HG02623 (cell line): ENCODE results near the gene KMT2C.
"Not testable (repeated sequence)": the region's sequence is repeated elsewhere in the genome, so short reads cannot be mapped to it uniquely, and the experiment has no call there.

Experiments
- ATAC-seq: cut with Tn5 transposase; IDR thresholded peaks from one replicate; pipeline ENCODE4 v1.9.1; 2021; ENCODE audit warnings: moderate library complexity; ENCODE audit not compliant: unreplicated experiment

The KMT2C gene

DNA sequence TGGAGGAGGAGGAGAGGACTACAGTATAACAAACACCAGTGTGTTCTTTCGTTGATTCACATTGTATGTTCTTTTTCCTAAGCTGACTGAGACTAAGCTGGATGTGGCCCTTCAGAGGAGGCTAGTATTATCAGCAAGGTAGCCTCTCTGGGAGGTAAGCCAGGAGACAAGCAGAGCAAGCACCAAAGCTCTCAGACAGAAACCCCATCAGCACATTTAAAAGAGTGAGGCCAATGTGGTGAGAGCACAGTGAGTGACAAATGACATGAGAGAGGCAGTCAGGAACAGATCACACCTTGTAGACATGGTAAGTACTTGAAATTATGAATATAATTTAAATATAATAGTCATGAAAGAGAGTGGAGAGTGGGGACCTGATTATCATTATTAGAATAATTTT, 107.6 kb downstream of the KMT2C start:
- ATAC-seq, result no peak

DNA sequence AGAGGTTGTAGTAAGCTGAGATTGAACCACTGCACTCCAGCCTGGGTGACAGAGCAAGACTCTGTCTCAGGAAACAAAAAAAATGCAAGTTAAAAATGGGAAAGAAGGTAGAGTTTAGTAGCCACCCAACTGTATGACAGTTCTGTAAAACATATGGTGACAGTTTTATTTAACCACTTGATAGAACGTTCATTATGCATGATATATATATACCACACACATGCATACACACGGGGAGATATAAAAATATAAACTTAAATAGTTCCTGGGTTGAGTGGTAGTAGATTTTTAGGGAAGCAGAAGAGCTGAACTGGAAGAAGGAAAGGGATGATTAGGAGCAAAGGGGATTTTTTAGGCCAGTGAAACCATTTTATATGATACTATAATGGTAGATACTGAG, 120.0 kb downstream of the KMT2C start:
- ATAC-seq, result no peak

DNA sequence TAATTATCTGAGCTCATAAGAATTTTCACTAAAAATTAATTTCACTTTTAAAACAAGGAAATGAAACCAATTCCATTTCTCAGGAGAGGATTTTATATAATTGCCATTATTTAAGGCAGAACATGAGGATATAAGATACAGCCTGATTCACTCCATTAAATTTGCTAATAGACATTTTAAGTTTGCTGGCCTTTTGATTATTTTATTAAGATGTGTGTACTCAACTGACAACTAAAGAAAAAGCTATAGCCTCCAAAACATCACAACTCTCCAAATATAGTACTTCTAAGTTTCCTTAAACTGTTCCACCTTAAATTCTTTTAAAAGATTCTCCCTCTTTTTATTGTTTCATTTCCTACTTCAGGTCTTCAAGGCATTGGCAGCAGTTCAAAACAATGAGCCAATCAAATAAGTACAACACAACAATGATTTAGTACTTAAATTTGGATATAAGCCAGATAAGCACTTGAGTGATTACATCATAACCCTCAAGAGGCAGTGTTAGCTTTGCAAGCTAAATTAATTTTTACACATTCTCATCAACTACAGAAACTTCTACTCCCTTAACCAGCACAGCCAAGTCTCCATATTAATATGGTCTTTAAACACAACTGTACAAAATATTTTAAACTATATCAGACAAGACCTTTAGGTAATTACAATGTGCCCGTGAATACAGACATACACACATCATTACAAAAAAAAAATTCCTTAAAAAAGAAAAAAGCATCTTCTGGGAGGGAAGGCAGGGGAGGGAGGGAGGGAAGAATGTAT, 121.8 kb downstream of the KMT2C start:
- no peak for ATAC-seq

DNA sequence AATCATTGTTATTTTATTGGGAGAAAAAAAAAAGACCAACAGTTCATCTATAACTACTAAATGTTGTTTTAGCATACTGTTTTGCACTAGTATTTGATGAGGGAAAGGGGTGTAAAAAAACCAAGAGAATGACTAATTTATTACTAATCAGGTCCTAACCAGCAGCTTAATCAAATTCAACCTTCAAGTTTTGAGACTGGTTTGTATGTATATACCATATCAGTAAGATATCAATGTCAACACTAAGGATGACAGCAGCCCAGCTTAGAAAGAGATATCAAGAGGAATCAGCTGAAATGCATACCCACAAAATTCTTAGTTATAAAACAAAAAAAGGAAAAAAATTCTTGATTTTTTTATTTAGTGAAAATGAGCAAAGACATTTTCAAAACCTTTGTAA, 122.6 kb downstream of the KMT2C start:
- ATAC-seq, result no peak

DNA sequence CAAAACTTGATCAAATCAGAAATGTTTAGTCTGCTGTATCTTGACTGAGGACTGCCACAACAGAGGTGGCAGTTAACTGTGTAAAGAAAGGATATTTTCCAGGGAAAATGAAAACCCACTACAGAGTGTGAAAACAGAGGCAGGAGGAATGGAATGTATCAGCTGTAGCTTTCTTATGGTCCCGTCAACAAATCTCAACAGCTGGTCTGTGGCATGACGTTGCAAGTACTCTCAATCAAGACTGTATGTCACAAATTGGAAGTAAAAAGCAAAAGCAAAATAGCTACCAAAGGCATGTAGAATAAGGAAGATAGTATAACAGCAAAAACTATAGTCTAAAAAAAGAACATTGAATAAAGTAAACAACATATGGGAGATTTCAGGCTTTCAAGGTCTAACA, 123.5 kb downstream of the KMT2C start:
- ATAC-seq, result no peak

DNA sequence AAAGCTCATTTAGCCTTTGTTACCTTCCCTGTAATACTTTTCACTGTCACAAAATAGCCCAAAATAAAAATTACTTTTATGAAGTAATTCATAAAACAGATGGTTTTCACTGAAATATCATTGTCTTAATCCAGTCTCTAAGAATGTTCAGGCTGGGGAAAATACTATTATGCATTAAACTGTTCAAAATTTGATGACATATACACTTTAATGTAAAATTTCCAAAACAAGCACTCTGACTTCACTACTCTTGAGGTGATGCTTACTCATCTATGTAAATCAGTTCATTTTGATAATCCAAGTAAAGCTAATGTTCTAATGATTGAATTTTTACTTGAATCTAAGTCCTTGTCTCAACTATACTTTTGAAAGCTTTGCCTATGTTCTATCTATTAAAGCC, 127.9 kb downstream of the KMT2C start:
- no peak for ATAC-seq

DNA sequence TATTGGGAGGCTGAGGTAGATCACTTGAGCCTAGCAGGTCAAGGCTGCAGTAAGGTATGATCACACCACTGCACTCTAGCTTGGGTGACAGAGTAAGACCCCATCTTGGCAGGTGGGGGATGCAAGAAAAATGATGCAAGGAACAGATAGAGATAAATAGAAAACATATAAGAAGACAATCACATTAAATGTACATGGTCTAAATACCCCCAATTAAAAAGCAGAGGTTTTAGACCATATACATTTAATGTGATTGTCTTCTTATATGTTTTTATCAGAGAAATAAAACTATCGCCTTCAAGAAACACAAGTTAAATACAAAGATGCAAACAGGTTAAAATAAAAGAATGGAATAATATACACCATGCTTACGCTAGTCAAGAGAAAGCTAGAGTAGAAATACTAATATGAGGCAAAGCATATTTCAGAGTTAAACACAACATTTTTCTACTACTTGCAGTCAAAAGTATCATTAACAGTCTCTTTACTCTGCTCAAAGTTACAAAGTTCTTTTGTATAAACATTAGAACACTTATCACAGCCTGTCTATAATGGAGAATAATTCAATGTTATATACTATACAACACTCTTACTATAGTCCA, 136.2 kb downstream of the KMT2C start:
- not testable (repeated sequence) for ATAC-seq

DNA sequence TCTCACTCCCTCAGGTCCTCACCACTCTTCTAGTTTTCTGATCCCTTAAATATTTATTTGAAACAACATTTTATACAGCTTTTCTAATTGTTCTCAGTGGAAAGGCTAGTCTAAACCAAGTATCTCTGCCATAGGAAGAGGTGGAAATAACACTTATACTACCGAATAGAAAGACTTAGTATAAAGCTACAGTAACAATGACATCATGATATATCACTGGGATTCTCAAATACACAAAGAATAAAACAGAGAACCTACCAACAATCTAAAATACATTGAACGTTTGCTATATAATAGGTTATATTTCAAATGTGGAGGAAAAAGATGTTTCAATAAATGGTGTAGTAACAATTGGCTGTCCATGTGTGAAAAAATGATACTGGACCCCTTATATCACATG, 142.9 kb downstream of the KMT2C start:
- ATAC-seq, result no peak

DNA sequence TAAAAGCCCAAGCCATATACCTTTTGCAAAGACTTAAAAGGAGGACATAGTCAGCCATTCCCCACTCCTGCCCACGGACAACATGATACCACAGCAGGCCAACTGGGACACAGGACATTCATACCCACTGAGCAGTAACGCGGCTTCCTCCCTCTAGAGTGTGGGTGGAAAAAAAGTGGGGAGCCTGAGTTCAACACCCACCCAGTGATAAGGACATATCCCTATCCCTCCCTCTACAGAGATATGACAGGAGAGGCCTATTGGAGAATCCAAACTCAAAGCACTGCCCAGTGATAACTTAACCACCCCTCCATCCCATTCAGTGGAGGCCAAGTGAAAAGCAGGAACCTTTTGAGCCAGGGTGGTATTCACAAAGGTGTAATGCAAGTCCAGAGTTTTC, 148.8 kb downstream of the KMT2C start:
- ATAC-seq, result not testable (repeated sequence)

DNA sequence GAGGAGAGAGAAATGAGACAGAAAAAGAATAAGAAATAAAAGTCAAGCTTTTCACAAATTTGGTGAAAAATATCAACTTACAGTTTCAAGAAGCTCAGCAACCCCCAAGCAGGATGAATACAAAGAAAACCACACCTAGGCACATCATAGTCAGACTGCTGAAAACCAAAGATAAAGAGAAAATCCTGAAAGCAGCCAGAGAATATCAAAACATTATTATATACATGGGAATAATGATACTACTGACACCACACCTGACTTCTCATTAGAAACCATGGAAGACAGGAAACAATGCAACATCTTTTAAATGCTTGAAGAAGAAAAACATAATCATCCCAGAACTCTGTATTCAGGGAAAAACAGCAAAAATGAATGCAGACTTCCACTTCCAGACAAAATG, 149.6 kb downstream of the KMT2C start:
- ATAC-seq, result not testable (repeated sequence)

DNA sequence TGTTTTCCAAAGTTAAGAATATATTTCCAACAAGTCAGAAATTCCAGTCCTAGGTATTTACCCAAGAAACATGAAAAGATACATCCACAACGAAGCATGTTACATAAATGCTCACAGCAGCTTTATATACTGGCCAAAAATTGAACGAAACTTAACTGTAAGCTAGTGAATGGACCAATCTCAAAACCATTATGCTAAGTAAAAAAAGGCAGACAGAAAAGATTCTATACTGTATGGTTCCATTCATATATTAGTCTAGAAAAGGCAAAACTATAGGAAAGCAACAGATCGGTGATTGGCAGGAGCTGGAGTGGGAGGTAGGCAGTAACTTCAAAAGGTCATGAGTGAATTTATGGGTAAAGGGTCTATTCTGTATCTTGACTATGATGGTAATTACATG, 150.8 kb downstream of the KMT2C start:
- ATAC-seq, result not testable (repeated sequence)

DNA sequence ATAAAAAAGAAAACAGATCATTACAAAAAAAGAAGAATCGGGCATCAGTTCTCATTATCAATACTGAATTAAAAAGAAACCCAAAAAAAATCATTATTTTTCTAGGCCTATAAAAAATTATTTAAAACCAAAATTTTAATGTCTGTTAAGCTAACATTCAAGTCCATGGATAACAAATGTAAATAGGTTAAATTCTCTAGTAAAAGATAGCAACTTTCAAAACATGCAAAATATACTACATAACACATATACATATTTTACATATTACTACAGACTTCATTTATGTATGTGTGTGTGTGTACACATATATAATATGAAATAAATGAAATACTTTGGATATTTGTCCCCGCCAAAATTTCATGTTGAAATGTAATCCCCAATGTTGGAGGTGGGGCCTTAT, 158.1 kb downstream of the KMT2C start:
- not testable (repeated sequence) for ATAC-seq

DNA sequence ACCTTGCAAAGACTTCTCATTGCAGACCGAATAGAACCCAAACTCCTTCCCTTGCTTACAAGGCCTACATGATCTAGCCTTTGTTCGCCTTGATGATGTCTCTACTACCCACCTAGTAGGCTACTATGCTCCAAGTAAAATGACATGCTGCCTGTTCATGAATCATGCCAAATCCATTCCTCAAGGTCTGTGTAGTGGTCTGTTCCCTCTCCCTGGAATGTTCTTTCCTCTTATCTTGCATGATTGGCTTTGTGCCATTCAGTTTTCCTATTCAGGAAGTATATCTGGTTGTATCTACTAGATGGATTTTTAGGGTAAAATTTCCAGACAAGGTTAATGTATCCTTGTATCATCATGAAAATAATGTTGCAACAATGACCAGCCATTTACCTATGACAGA, 165.4 kb downstream of the KMT2C start:
- not testable (repeated sequence) for ATAC-seq

DNA sequence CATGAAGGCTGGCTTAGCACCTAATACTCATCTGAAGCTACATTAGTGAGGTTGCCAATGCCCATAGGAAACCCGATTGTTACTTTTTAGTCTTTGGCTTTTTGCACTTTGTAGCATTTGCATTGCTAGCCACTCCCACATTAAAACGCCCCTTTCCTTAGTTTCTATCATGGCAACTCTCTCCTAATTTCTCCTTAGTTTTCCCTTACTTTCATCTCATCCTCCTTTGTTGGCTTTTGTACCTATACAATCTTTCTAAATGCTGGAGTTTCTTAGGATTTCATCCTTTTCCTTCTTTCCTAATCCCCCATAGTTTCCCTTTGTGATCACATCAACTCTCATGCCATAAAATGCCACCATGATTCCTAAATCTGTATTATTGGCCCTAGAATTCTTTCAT, 168.9 kb downstream of the KMT2C start:
- ATAC-seq, result not testable (repeated sequence)

DNA sequence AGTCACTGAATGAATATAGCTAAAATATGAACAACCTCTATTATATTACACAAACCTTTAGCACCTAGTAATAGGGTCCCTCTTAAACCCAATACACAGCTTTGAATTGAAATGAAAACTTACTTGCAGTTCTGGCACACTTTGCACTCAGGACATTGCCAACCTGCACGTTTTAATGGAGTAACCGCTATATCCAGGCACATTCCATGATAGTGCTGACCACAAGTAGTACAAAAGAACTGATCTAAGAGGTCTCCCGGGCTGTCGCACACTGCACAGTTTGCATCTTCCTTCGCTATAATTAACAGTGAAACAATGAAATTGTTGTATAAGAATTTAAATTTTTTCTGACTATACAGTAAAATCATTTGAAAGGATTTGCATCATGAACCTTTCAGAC, 170.9 kb downstream of the KMT2C start:
- not testable (repeated sequence) for ATAC-seq

DNA sequence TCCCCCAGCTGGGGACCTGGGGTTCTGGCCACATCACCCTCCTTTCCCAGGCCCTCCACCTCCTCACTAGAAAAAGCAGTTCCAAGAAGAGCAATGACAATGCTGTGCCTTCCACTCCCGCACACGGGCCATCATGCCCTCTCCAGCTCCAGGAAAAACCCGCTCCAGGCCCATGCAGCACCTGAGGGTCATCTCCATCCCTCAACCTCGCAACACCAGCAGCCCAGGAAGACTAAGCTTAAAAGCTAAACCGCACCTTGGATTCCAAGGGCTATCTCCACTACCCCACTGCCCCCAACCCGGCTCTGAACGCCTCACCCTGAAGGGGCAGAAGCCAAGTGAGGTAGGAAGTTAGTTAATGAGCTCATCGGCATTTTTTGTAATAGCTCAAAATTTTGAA, 173.7 kb downstream of the KMT2C start:
- not testable (repeated sequence) for ATAC-seq

DNA sequence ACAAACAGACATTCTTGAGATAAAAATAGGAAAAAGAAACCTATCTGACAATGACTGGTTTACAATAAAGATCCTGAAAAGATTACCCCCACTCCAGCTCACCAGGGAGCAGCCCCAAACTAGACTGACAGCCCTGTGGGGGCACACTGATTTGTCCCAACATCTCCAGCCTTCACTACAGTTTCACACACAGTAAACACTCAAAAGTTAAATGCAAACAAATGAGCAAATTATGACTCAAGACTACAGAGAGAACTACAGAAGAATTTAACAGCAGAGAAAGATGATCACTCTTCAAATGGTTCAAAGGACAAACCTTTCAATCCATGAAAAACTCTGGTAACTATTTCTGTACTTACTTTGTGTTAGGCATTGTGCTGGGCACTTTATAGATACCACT, 176.2 kb downstream of the KMT2C start:
- not testable (repeated sequence) for ATAC-seq

DNA sequence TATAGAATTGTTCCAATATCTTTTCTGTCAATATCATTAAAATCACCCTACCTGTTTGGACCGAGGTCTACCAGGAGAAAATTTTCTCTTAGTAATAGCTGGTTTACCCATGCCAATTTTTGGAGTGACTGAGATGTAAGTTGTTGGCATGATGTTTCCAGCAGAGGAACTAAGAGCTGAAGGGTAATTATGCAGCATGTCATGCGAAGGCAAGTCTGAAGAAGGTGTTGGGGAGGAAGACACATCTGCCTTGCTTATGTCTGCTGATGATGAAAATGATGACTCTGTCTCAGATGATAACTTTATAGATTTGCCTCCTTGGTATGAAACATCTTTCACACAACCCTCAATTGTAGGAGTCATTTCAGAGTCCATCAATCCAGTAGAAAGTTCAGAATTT, 188.0 kb downstream of the KMT2C start:
- ATAC-seq, result not testable (repeated sequence)

DNA sequence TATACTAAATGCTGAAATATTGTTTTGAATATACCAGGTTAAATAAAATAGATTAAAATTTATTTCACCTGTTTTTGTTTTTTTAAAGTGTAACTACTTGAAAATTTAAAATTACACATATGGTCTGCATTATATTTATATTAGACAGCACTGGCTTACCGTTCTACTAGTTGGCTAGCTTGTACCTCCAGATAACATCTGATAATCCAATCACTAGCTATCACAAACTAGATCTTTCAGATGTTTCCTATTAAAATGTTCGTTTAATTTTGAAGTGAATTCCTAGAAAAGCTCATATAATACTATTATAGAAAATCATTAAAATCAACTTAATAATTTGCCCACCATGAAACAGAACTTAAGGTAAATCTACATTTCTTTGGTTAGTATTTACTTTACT, 190.4 kb downstream of the KMT2C start:
- not testable (repeated sequence) for ATAC-seq

DNA sequence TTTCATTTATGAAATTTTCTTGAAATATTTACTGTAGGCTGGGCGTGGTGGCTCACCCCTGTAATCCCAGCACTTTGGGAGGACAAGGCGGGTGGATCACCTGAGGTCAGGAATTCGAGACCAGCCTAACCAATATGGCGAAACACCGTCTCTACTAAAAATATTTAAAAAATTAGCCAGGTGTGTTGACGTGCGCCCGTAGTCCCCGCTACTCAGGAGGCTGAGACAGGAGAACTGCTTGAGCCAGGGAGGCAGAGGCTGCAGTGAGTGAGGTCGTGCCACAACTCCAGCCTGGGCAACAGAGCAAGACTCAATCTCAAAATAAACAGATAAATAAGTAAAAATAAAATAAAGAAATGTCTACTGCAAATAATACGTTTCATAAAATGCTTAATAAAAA, 192.3 kb downstream of the KMT2C start:
- not testable (repeated sequence) for ATAC-seq

DNA sequence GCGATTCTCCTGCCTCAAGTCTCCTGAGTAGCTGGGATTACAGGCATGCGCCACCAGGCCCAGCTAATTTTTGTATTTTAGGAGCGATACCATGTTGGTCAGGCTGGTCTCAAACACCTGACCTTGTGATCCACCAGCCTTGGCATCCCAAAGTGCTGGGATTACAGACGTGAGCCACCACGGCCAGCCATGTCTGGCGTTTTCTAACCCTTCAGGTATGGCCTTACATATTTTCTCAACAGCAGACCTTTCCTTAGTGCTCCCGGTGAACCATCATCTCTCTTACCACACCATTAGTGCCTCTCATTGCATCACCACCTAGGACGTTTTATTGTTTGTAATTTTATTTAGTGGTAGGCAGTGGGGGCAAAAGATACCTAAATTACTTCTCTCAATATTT, 194.5 kb downstream of the KMT2C start:
- ATAC-seq, result not testable (repeated sequence)

DNA sequence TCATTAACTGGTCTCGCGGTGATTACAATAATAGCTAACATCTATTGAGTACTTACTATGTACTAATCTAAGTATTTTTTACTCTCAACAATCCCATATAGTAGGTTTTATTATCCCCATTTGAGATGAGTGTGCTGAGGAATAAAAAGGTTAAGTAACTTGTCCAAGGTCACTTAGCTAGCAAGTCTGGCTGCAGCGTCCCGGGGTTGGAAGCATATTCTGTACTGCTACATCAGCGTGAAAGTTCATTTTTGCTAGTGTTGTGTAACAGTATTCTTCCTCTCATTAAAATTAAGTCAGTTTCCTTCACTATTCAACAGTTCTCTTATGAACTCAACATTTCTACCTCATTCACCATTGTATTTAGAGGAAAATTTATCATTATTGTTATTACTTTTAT, 199.5 kb downstream of the KMT2C start:
- not testable (repeated sequence) for ATAC-seq

DNA sequence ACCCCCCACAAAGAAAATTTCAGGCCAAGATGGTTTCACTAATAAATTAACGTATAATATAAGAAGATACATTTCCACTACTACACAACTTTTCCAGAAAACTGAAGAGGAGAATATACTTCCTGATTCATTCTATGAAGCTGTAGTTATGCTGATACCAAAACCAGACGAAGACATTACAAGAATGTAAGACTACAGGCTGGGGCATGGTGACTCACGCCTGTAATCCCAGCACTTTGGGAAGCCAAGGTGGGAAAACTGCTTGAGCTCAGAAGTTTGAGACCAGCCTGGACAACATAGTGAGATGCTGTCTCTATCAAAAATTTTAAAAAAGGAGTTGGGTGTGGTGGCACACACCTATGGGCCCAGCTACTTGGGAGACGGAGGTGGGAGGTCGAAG, 201.4 kb downstream of the KMT2C start:
- ATAC-seq, result not testable (repeated sequence)
